ENCODE data around the gene KIAA2012. TPM values are rescaled to one million over a fixed set of nuclear protein-coding genes. Genes with fewer than 3 reads are reported as not detected.

KIAA2012 gene
- total RNA-seq, 1 experiment from 2014 or later: not detected

GRCh38 chr2:202099515-202099914 lies 26.5 kb downstream of the KIAA2012 start:
- Histone ChIP-seq H3K9me3 (ENCODE audit: low read depth, low read length, poor library complexity, severe bottlenecking) (no peaks in the 10 kb centered on the region), H3K36me3 (ENCODE audit: insufficient read depth, low read length, poor library complexity, severe bottlenecking) (no peaks in the 10 kb centered on the region), H3K27ac (ENCODE audit: low read depth, low read length, poor library complexity, severe bottlenecking) (no peak overlapping the region), H3K4me3 (ENCODE audit: low read depth, low read length, poor library complexity, severe bottlenecking) (no peak overlapping the region), H3K27me3 (replicated peaks; ENCODE audit: insufficient read depth, low read depth, low read length, poor library complexity) (no peaks in the 10 kb centered on the region), H3K4me1 (ENCODE audit: insufficient read depth, low read length, poor library complexity, severe bottlenecking) (peaks cover 19% of the 10 kb centered on the region)
- POLR2A ChIA-PET (ENCODE audit: low non-redundant PET): no interaction called here
- BruUV-seq (replicated peaks): no TSS peak
- CTCF ChIA-PET: no interaction called here
- DNase-seq (ENCODE audit: low spot score): no peak
- TF ChIP-seq CTCF (conservative IDR thresholded peaks at IDR 0.05; ENCODE audit: low read depth, low read length): no peak
- no peak for TF ChIP-seq EZH2 (IDR thresholded peaks at IDR 0.05; ENCODE audit: borderline replicate concordance, low read depth, low read length, poor library complexity, severe bottlenecking)
- intact Hi-C loops (cut with micrococcal nuclease; ENCODE audit: unreplicated experiment): no loop called here

- no peak for DNase-seq (ENCODE audit: low spot score)
- TF ChIP-seq EZH2 (IDR thresholded peaks at IDR 0.05; ENCODE audit: borderline replicate concordance, low read depth, low read length, poor library complexity, severe bottlenecking) (no peak), CTCF (conservative IDR thresholded peaks at IDR 0.05; ENCODE audit: low read depth, low read length) (no peak)
- H3K27ac ChIP-seq (ENCODE audit: low read depth, low read length, poor library complexity, severe bottlenecking): no peak overlapping the region
- BruUV-seq (replicated peaks): no TSS peak
- intact Hi-C loops (cut with micrococcal nuclease; ENCODE audit: unreplicated experiment): loop anchor here (5.0 kb wide), 1 partner anchor 72 kb away; no protein-coding TSS in a partner anchor
- H3K27me3 ChIP-seq (replicated peaks; ENCODE audit: insufficient read depth, low read depth, low read length, poor library complexity): no peaks in the 10 kb centered on the region
- no peak overlapping the region for H3K4me3 ChIP-seq (ENCODE audit: low read depth, low read length, poor library complexity, severe bottlenecking)
- H3K4me1 ChIP-seq (ENCODE audit: insufficient read depth, low read length, poor library complexity, severe bottlenecking): peaks cover 19% of the 10 kb centered on the region
- ChIA-PET POLR2A (ENCODE audit: low non-redundant PET) (no interaction called here), CTCF (no interaction called here)
- H3K36me3 ChIP-seq (ENCODE audit: insufficient read depth, low read length, poor library complexity, severe bottlenecking): no peaks in the 10 kb centered on the region
- no peaks in the 10 kb centered on the region for H3K9me3 ChIP-seq (ENCODE audit: low read depth, low read length, poor library complexity, severe bottlenecking)
Measured at GRCh38 chr2:202100176-202100575, 27.1 kb downstream of the KIAA2012 start.

- ChIA-PET CTCF (interaction anchor here (0.6 kb wide), 1 partner anchor 10 kb away, joined by 9 read pairs; no protein-coding TSS in a partner anchor), POLR2A (ENCODE audit: low non-redundant PET) (no interaction called here)
- Histone ChIP-seq H3K27me3 (replicated peaks; ENCODE audit: insufficient read depth, low read depth, low read length, poor library complexity) (no peaks in the 10 kb centered on the region), H3K4me1 (ENCODE audit: insufficient read depth, low read length, poor library complexity, severe bottlenecking) (peaks cover 19% of the 10 kb centered on the region), H3K27ac (ENCODE audit: low read depth, low read length, poor library complexity, severe bottlenecking) (no peak overlapping the region), H3K4me3 (ENCODE audit: low read depth, low read length, poor library complexity, severe bottlenecking) (no peak overlapping the region), H3K36me3 (ENCODE audit: insufficient read depth, low read length, poor library complexity, severe bottlenecking) (no peaks in the 10 kb centered on the region), H3K9me3 (ENCODE audit: low read depth, low read length, poor library complexity, severe bottlenecking) (no peaks in the 10 kb centered on the region)
- no TSS peak for BruUV-seq (replicated peaks)
- TF ChIP-seq EZH2 (IDR thresholded peaks at IDR 0.05; ENCODE audit: borderline replicate concordance, low read depth, low read length, poor library complexity, severe bottlenecking) (no peak), CTCF (conservative IDR thresholded peaks at IDR 0.05; ENCODE audit: low read depth, low read length) (no peak)
- intact Hi-C loops (cut with micrococcal nuclease; ENCODE audit: unreplicated experiment): loop anchor here (5.0 kb wide), 1 partner anchor 71 kb away; no protein-coding TSS in a partner anchor
- no peak for DNase-seq (ENCODE audit: low spot score)
Measured at GRCh38 chr2:202101026-202101579, 28.0 kb downstream of the KIAA2012 start.

Measured in A673 (cell line).